GM18526 (cell line): Measurements from ENCODE around the gene EIF4H.

Source experiments
- POLR2A ChIP-seq: IDR thresholded peaks from 3 replicates; pipeline ENCODE4 v1.6.1; 2011; ENCODE audit not compliant: insufficient read length; ENCODE audit errors: extremely low read depth

EIF4H gene

GRCh38 chr7:74231232-74231590, 57.1 kb downstream of the EIF4H start:
- peak; percentile 14 for TF ChIP-seq POLR2A

GRCh38 chr7:74233655-74234285, 59.6 kb downstream of the EIF4H start:
- TF ChIP-seq POLR2A = no peak

GRCh38 chr7:74235518-74236268, 61.5 kb downstream of the EIF4H start:
- no peak for TF ChIP-seq POLR2A

GRCh38 chr7:74236284-74236683, 62.1 kb downstream of the EIF4H start:
- no peak for TF ChIP-seq POLR2A

- TF ChIP-seq POLR2A = no peak
Observed at GRCh38 chr7:74240482-74240881, 66.3 kb downstream of the EIF4H start.

- no peak for TF ChIP-seq POLR2A
Observed at GRCh38 chr7:74242122-74242443, 67.9 kb downstream of the EIF4H start.

GRCh38 chr7:74246497-74246896, 72.3 kb downstream of the EIF4H start:
- TF ChIP-seq POLR2A = no peak
